Measurements from ENCODE around the gene PRKAG2. TPM values are rescaled to one million over a fixed set of nuclear protein-coding genes. Genes with fewer than 3 reads are reported as not detected.

PRKAG2 gene
- total RNA-seq, 1 experiment from 2014 or later, result 23.9 TPM

DNA sequence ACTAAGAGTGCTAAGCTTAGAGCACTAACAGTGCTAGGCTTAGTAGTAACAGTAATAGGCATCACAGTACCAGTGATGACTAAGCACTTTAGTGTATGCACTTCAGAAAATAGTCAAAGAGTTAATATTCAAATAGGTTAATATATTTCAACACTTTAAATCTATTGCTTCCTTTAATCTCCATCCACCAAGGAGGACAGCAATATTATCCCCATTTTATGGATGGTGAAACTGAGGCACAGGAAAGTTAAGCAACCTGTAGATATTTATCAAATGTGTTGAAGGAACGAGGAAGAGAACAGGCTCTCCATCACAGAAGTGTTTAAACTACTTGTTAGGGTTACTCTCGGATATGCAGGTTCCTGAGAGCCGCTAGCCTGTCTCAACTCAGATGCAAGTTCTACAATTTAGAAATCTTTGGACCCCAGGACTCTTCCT lies 165.5 kb downstream of the PRKAG2 start:
- Histone ChIP-seq H3K27ac (ENCODE audit: low read length) (no peak overlapping the region), H3K4me1 (ENCODE audit: insufficient read depth, low read length) (peaks cover under 1% of the 10 kb centered on the region; the same call in 1 of the 2 replicates), H3K9me2 (replicated peaks; ENCODE audit: low read length) (no peaks in the 10 kb centered on the region), H3K79me2 (ENCODE audit: low read length) (no peaks in the 10 kb centered on the region), H3K27me3 (ENCODE audit: low read length) (no peaks in the 10 kb centered on the region), H3K36me3 (ENCODE audit: low read depth, low read length) (no peaks in the 10 kb centered on the region), H2AFZ (ENCODE audit: low read length) (no peak overlapping the region), H3K4me3 (ENCODE audit: low read length) (no peak overlapping the region), H3K9me3 (ENCODE audit: low read length) (no peaks in the 10 kb centered on the region), H3K9ac (ENCODE audit: low read length) (no peak overlapping the region), H3F3A (ENCODE audit: low read length, unreplicated experiment) (no peaks in the 10 kb centered on the region), H4K20me1 (ENCODE audit: low read length) (no peaks in the 10 kb centered on the region), H3K4me2 (ENCODE audit: low read length) (no peak overlapping the region)
- no peak for TF ChIP-seq EZH2 (IDR thresholded peaks at IDR 0.05; ENCODE audit: low read length, unreplicated experiment)
- TF ChIP-seq, protein P1, sequence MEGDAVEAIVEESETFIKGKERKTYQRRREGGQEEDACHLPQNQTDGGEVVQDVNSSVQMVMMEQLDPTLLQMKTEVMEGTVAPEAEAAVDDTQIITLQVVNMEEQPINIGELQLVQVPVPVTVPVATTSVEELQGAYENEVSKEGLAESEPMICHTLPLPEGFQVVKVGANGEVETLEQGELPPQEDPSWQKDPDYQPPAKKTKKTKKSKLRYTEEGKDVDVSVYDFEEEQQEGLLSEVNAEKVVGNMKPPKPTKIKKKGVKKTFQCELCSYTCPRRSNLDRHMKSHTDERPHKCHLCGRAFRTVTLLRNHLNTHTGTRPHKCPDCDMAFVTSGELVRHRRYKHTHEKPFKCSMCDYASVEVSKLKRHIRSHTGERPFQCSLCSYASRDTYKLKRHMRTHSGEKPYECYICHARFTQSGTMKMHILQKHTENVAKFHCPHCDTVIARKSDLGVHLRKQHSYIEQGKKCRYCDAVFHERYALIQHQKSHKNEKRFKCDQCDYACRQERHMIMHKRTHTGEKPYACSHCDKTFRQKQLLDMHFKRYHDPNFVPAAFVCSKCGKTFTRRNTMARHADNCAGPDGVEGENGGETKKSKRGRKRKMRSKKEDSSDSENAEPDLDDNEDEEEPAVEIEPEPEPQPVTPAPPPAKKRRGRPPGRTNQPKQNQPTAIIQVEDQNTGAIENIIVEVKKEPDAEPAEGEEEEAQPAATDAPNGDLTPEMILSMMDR (conservative IDR thresholded peaks at IDR 0.05; ENCODE audit: low read depth, low read length), result no peak
- no peak for TF ChIP-seq EZH2phosphoT487 (IDR thresholded peaks at IDR 0.05; ENCODE audit: borderline replicate concordance, low read length)
- DNase-seq (no peak), ATAC-seq (no peak)
- intact Hi-C loops (cut with micrococcal nuclease), result no loop called here
- ChIA-PET CTCF (no interaction called here), POLR2A (ENCODE audit: unreplicated experiment) (no interaction called here)
- BruUV-seq (replicated peaks), result no TSS peak

DNA sequence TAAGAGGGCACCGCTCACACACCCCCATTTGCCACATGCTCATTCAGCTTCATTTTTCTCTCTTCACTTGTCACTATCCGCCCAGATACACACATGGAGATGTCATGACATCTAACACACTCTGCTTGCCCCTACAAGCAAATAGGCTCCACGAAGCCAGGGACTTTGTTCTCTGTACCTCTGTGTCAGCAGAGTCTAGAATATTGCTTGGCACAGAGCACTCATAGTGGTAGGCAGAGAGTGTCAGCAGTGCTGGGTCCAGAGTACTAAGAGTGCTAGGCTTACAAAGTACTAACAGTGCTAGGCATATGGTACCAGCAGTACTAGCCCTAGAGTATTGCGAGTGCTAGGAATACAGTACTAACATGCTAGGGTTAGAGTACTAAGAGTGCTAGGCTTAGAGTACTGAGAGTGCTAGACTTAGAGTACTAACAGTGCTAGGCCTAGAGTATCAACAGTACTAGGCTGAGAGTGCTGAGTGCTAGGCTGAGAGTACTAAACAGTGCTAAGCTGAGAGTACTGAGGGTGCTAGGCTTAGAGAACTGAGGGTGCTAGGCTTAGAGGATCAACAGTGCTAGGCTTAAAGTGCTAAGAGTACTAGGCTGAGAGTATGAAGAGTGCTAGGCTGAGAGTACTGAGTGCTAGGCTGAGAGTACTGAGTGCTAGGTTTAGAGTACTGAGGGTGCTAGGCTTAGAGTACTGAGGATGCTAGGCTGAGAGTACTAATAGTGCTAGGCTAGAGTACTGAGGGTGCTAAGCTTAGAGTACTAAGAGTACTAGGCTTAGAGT lies 166.1 kb downstream of the PRKAG2 start:
- Histone ChIP-seq H4K20me1 (ENCODE audit: low read length) (no peaks in the 10 kb centered on the region), H3K27me3 (ENCODE audit: low read length) (no peaks in the 10 kb centered on the region), H3K79me2 (ENCODE audit: low read length) (no peaks in the 10 kb centered on the region), H3K36me3 (ENCODE audit: low read depth, low read length) (no peaks in the 10 kb centered on the region), H3K4me3 (ENCODE audit: low read length) (no peak overlapping the region), H3F3A (ENCODE audit: low read length, unreplicated experiment) (no peaks in the 10 kb centered on the region), H2AFZ (ENCODE audit: low read length) (no peak overlapping the region), H3K4me2 (ENCODE audit: low read length) (no peak overlapping the region), H3K27ac (ENCODE audit: low read length) (no peak overlapping the region), H3K9ac (ENCODE audit: low read length) (no peak overlapping the region), H3K9me3 (ENCODE audit: low read length) (no peaks in the 10 kb centered on the region), H3K9me2 (replicated peaks; ENCODE audit: low read length) (no peaks in the 10 kb centered on the region), H3K4me1 (ENCODE audit: insufficient read depth, low read length) (peaks cover 7% of the 10 kb centered on the region; the same call in 1 of the 2 replicates)
- CTCF ChIA-PET, result no interaction called here
- intact Hi-C loops (cut with micrococcal nuclease), result no loop called here
- DNase-seq, result no peak
- BruUV-seq (replicated peaks), result no TSS peak
- no peak for ATAC-seq
- POLR2A ChIA-PET (ENCODE audit: unreplicated experiment), result no interaction called here
- TF ChIP-seq EZH2phosphoT487 (IDR thresholded peaks at IDR 0.05; ENCODE audit: borderline replicate concordance, low read length), result no peak
- no peak for TF ChIP-seq EZH2 (IDR thresholded peaks at IDR 0.05; ENCODE audit: low read length, unreplicated experiment)
- TF ChIP-seq, protein P1 (conservative IDR thresholded peaks at IDR 0.05; ENCODE audit: low read depth, low read length), result no peak

DNA sequence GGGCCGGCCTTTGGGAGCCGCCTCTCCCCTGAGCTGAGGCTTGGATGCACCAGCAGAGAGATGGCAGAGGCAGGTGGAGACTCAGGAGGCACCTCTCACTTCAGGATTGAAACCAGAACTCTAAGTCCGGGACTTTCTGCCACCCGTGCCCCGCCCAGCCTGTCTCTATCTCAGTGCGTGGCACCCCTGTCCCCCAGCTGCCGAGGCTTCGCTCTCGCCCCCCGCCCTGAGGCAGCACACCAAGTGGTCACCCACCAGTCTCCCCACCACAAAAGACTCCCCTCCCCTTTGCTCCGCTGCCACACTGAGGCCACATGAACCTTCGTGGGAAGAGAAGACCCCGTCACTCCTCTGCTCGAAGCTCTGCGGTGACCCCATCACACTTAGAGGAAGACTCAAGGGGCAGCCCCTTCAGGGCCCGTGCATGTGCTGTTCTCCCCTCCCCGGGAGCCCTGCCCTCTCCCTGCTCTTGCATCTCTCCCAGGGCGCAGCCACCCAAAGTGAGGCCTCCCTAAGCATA lies 166.7 kb downstream of the PRKAG2 start:
- H3K4me2 ChIP-seq (ENCODE audit: low read length), result no peak overlapping the region
- CTCF ChIA-PET, result no interaction called here

More for the DNA sequence above, 166.7 kb downstream of the PRKAG2 start:
- no TSS peak for BruUV-seq (replicated peaks)
- Histone ChIP-seq H3K9ac (ENCODE audit: low read length) (no peak overlapping the region), H3K4me1 (ENCODE audit: insufficient read depth, low read length) (peaks cover 9% of the 10 kb centered on the region; the same call in 1 of the 2 replicates), H3K79me2 (ENCODE audit: low read length) (no peaks in the 10 kb centered on the region), H4K20me1 (ENCODE audit: low read length) (no peaks in the 10 kb centered on the region), H3K27ac (ENCODE audit: low read length) (no peak overlapping the region), H3K9me2 (replicated peaks; ENCODE audit: low read length) (no peaks in the 10 kb centered on the region), H3K36me3 (ENCODE audit: low read depth, low read length) (no peaks in the 10 kb centered on the region), H3K9me3 (ENCODE audit: low read length) (no peaks in the 10 kb centered on the region), H2AFZ (ENCODE audit: low read length) (no peak overlapping the region), H3K4me3 (ENCODE audit: low read length) (no peak overlapping the region), H3K27me3 (ENCODE audit: low read length) (no peaks in the 10 kb centered on the region), H3F3A (ENCODE audit: low read length, unreplicated experiment) (no peaks in the 10 kb centered on the region)
- intact Hi-C loops (cut with micrococcal nuclease), result no loop called here
- ATAC-seq, result no peak
- TF ChIP-seq, protein P1 (conservative IDR thresholded peaks at IDR 0.05; ENCODE audit: low read depth, low read length), result no peak
- TF ChIP-seq EZH2 (IDR thresholded peaks at IDR 0.05; ENCODE audit: low read length, unreplicated experiment) (no peak), EZH2phosphoT487 (IDR thresholded peaks at IDR 0.05; ENCODE audit: borderline replicate concordance, low read length) (no peak)
- POLR2A ChIA-PET (ENCODE audit: unreplicated experiment), result no interaction called here
- DNase-seq, result no peak

Measured in PC-3 (cell line).